Psoas muscle (tissue), 8 donors: Measurements from ENCODE around the gene CCNI. TPM values are rescaled to one million over a fixed set of nuclear protein-coding genes. Genes with fewer than 3 reads are reported as not detected.
"Not testable (repeated sequence)": the region's sequence is repeated elsewhere in the genome, so short reads cannot be mapped to it uniquely, and the experiment has no call there.

ENCODE experiments used
- ATAC-seq, 4 donors: fragments of 200-7000 bp; cut with Tn5 transposase; one replicate each; pipeline ENCODE4 v1.9.1; 2020; ENCODE audit warnings: moderate library complexity in 3 of 4, mild to moderate bottlenecking in 2 of 4
- DNase-seq, 2 donors: peaks; one replicate each; pipeline ENCODE4 v3.0.0-alpha.2; 2020
- H3K27ac ChIP-seq: fragments of 200-600 bp; one replicate; pipeline ENCODE4 v1.8.0; 2022
- H3K27me3 ChIP-seq, 3 donors: fragments of 200-600 bp in 1 of 3; one replicate each; pipeline versions ENCODE4 v1.6.1 to v1.8.0; 2013 to 2022; ENCODE audit warnings: low read length in 2 of 3, mild to moderate bottlenecking in 2 of 3, moderate library complexity in 1 of 3; ENCODE audit not compliant: insufficient read depth in 3 of 3
- H3K36me3 ChIP-seq, 2 donors: fragments of 200-600 bp in 1 of 2; one replicate each; pipeline versions ENCODE4 v1.6.1 to v1.8.0; 2013 to 2022; ENCODE audit warnings: low read depth in 1 of 2, mild to moderate bottlenecking in 1 of 2, moderate library complexity in 1 of 2; ENCODE audit not compliant: insufficient read depth in 1 of 2
- H3K4me1 ChIP-seq: fragments of 200-600 bp; one replicate; pipeline ENCODE4 v1.8.0; 2022
- H3K4me3 ChIP-seq: fragments of 200-600 bp; one replicate; pipeline ENCODE4 v1.8.0; 2022; ENCODE audit warnings: mild to moderate bottlenecking
- H3K9me3 ChIP-seq: fragments of 200-600 bp; one replicate; pipeline ENCODE4 v1.8.0; 2022
- CTCF ChIP-seq: fragments of 200-600 bp; IDR thresholded peaks from one replicate; pipeline ENCODE4 v1.8.0; 2022; ENCODE audit warnings: antibody characterized with exemption
- WGBS, 3 donors: extraction: QIAGEN DNeasy Blood & Tissue Kit; methylation state at CpG; one replicate each; pipeline versions ENCODE4 v1.1.6 to v1.1.7; 2013; 5-methylcytosine and 5-hydroxymethylcytosine counted together
- intact Hi-C, 2 donors: fragments of 100-400 bp; cut with DNase I; formaldehyde crosslinking; loops; one replicate each; pipeline versions ENCODE4 v1.11.0 to v1.14.2; 2022
- polyA plus RNA-seq, 3 donors: library from polyadenylated mRNA; stranded (reverse); fragments of 200-250 nt; gene quantifications; one replicate each; pipeline ENCODE4 v1.2.3, GENCODE V29; 2013
- total RNA-seq, 4 donors: library from RNA; stranded (reverse); fragmentation: NEBNext Ultra II Directional in 2 of 4; extraction: Animal tissue kit (Norgen Biotek cat#: 25700) in 2 of 4; gene quantifications; one replicate each; pipeline versions ENCODE4 v1.2.1 to v1.2.4, GENCODE V29; 2021 to 2023
- donor health status: healthy with polysubstance abuse.
- donor health status: DM: no; HTN: no; CAD: no; lungs with moderate emphysema.
- donor health status: Bipolar disorder and iron deficiency.
- donor health status: healthy.
- donor health status: DM: yes; HTN: yes; CAD: no.
- donor health status: DM: no; HTN: no; CAD: no.
- donor health status: DM: no; HTN: no; CAD: no.
- donor health status: DM: yes; HTN: yes; CAD: no.

The CCNI gene
- total and polyA plus RNA-seq, 7 donors, result 82.1 to 182 (median 147) TPM

- ATAC-seq (no peak), DNase-seq (no peak)
- WGBS, 3 donors, result 94 to 98% (median 95%) methylated on average over 1 of the region's 1 CpG
- intact Hi-C loops, result no loop called here
- H3K9me3 ChIP-seq, result no peaks in the 10 kb centered on the region
- no peak for TF ChIP-seq CTCF
- no peaks in the 10 kb centered on the region for H3K27me3 ChIP-seq
- no peaks in the 10 kb centered on the region for H3K4me1 ChIP-seq
- H3K36me3 ChIP-seq, result peaks cover 7 to 90% of the 10 kb centered on the region in 2 donors
- no peak overlapping the region for H3K4me3 ChIP-seq
- H3K27ac ChIP-seq, result no peak overlapping the region
These were observed 40.6 kb downstream of the CCNI start for GRCh38 chr4:77035153-77035552.

- intact Hi-C loops, result no loop called here
- Histone ChIP-seq H3K27ac (no peak overlapping the region), H3K4me3 (no peak overlapping the region), H3K9me3 (no peaks in the 10 kb centered on the region), H3K27me3 (no peaks in the 10 kb centered on the region), H3K36me3 (peaks cover 17 to 94% of the 10 kb centered on the region in 2 donors), H3K4me1 (no peaks in the 10 kb centered on the region)
- 86 to 94% (median 93%) methylated on average over 5 of the region's 5 CpGs for WGBS, 3 donors
- ATAC-seq (no peak), DNase-seq (no peak)
- TF ChIP-seq CTCF, result no peak
These were observed 44.2 kb downstream of the CCNI start for GRCh38 chr4:77031544-77031943.

GRCh38 chr4:77029757-77030156 lies 46.0 kb downstream of the CCNI start:
- H3K4me3 ChIP-seq, DNase-seq, H3K27me3 ChIP-seq, H3K4me1 ChIP-seq, ATAC-seq, H3K27ac ChIP-seq, intact Hi-C loops, H3K9me3 ChIP-seq: not testable (repeated sequence)
- H3K36me3 ChIP-seq, result peaks cover 17 to 92% of the 10 kb centered on the region in 2 donors
- WGBS, 3 donors, result 95 to 97% (median 97%) methylated on average over 7 of the region's 7 CpGs

- 85 to 92% (median 91%) methylated on average over 2 of the region's 2 CpGs for WGBS, 3 donors
- Histone ChIP-seq H3K27me3 (no peaks in the 10 kb centered on the region), H3K27ac (no peak overlapping the region), H3K4me1 (no peaks in the 10 kb centered on the region), H3K9me3 (no peaks in the 10 kb centered on the region), H3K36me3 (peaks cover 17 to 91% of the 10 kb centered on the region in 2 donors), H3K4me3 (no peak overlapping the region)
- no peak for ATAC-seq
- DNase-seq, result no peak
- intact Hi-C loops, result no loop called here
- TF ChIP-seq CTCF, result no peak
These were observed 47.5 kb downstream of the CCNI start for GRCh38 chr4:77028246-77028645.

- Histone ChIP-seq H3K27ac (no peak overlapping the region), H3K4me1 (no peaks in the 10 kb centered on the region), H3K36me3 (peaks cover 11 to 89% of the 10 kb centered on the region in 2 donors), H3K27me3 (no peaks in the 10 kb centered on the region), H3K4me3 (no peak overlapping the region), H3K9me3 (no peaks in the 10 kb centered on the region)
- WGBS, 3 donors, result 95 to 97% (median 97%) methylated on average over 4 of the region's 4 CpGs
- intact Hi-C loops, result no loop called here
- ATAC-seq, result no peak
- DNase-seq, result no peak
- TF ChIP-seq CTCF, result no peak
These were observed 49.5 kb downstream of the CCNI start for GRCh38 chr4:77026322-77026704.
